OCI-LY3 (cell line): ENCODE measurements around the gene SLC7A6OS.
"Not testable (repeated sequence)": the region's sequence is repeated elsewhere in the genome, so short reads cannot be mapped to it uniquely, and the experiment has no call there.

ENCODE experiments used
- H2AFZ ChIP-seq: fragments of 200-600, 300-600 bp; shearing (Covaris generic); 2 replicates; pipeline ENCODE4 v1.6.0; 2014; ENCODE audit warnings: antibody characterized with exemption, low read depth, low read length
- H3K27ac ChIP-seq: fragments of 200-600, 300-600 bp; sonication (generic); 2 replicates; pipeline ENCODE4 v1.5.1; 2014; ENCODE audit warnings: mild to moderate bottlenecking, low read length, moderate library complexity, mixed read lengths
- H3K27me3 ChIP-seq: fragments of 200-600, 300-600 bp; sonication (generic); 2 replicates; pipeline ENCODE4 v1.6.1; 2014; ENCODE audit warnings: low read depth, low read length, mixed read lengths
- H3K36me3 ChIP-seq: fragments of 200-600, 300-600 bp; sonication (generic); replicated peaks from 2 replicates; pipeline ENCODE3; 2014; ENCODE audit warnings: low read depth, low read length, mixed read lengths
- H3K4me1 ChIP-seq: fragments of 300-600, 200-600 bp; sonication (generic); 2 replicates; pipeline ENCODE4 v1.6.1; 2014; ENCODE audit warnings: low read length, mixed read lengths
- H3K4me2 ChIP-seq: fragments of 200-600, 300-600 bp; sonication (generic); 2 replicates; pipeline ENCODE4 v1.6.1; 2014; ENCODE audit warnings: low read length, mixed read lengths
- H3K4me3 ChIP-seq: fragments of 300-600, 200-600 bp; sonication (generic); 2 replicates; pipeline ENCODE4 v1.5.1; 2014; ENCODE audit warnings: antibody characterized with exemption, mild to moderate bottlenecking, low read length, moderate library complexity
- H3K79me2 ChIP-seq: fragments of 300-600, 200-600 bp; shearing (Covaris generic); 2 replicates; pipeline ENCODE4 v1.6.1; 2014; ENCODE audit warnings: mild to moderate bottlenecking, low read length, mixed read lengths
- H3K9ac ChIP-seq: fragments of 300-600, 200-600 bp; shearing (Covaris generic); 2 replicates; pipeline ENCODE4 v1.6.0; 2014; ENCODE audit warnings: mild to moderate bottlenecking, low read length, moderate library complexity
- H3K9me3 ChIP-seq: fragments of 200-600, 300-600 bp; shearing (Covaris generic); 2 replicates; pipeline ENCODE4 v1.6.1; 2014; ENCODE audit warnings: low read length, mixed read lengths; ENCODE audit not compliant: insufficient read depth
- H4K20me1 ChIP-seq: fragments of 200-600, 300-600 bp; sonication (generic); 2 replicates; pipeline ENCODE4 v1.6.1; 2016; ENCODE audit warnings: low read length, mixed read lengths; ENCODE audit not compliant: insufficient read depth
- CTCF ChIP-seq: fragments of 200-600, 300-600 bp; sonication (generic); IDR thresholded peaks from 2 replicates; pipeline ENCODE4 v1.5.1; 2014; ENCODE audit warnings: antibody characterized with exemption, low read length, low read depth
- EZH2phosphoT487 ChIP-seq: fragments of 200-600 bp; shearing (Covaris generic); IDR thresholded peaks from 2 replicates; pipeline ENCODE4 v1.6.1; 2018; ENCODE audit warnings: antibody characterized with exemption, mixed run types, low read depth

Gene SLC7A6OS

DNA sequence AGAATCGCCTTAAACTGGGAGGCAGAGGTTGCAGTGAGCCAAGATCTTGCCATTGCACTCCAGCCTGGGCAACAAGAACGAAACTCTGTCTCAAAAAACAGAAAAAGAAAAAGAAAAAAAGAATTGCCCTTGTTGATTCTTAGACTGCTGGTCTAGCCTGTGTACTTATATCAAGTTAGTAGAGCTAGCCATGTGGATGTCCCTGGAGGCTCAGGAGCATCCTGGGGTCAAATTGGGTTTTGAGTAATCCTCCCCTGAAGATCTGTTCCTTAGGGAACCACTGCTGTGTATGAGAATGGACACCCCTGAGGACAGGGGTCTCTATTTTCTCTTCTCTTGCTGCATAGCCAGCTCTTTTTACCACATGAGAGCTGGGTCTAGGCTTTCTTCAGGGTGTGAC, 21.5 kb downstream of the SLC7A6OS start:
- Histone ChIP-seq H3K27ac (peak overlapping the region; percentile 55), H3K9me3 (no peaks in the 10 kb centered on the region), H3K36me3 (peaks cover 42% of the 10 kb centered on the region), H3K9ac (peak overlapping the region; percentile 27; the same call in 1 of the 2 replicates), H3K4me3 (0 out of 2 replicates have a peak overlapping the region, but pooled peaks have one; percentile 7), H3K4me2 (peak overlapping the region; percentile 51), H3K27me3 (no peaks in the 10 kb centered on the region), H3K79me2 (peaks cover 19% of the 10 kb centered on the region), H2AFZ (no peak overlapping the region), H3K4me1 (peaks cover 39% of the 10 kb centered on the region), H4K20me1 (peaks cover 6% of the 10 kb centered on the region; the same call in 1 of the 2 replicates)
- TF ChIP-seq CTCF (no peak), EZH2phosphoT487 (no peak)

GRCh38 chr16:68288796-68289195, 21.9 kb downstream of the SLC7A6OS start:
- not testable (repeated sequence) for H3K27ac ChIP-seq, H3K9ac ChIP-seq, H3K9me3 ChIP-seq, H2AFZ ChIP-seq, H3K27me3 ChIP-seq, H3K4me3 ChIP-seq, H3K4me2 ChIP-seq, H4K20me1 ChIP-seq
- peaks cover 43% of the 10 kb centered on the region for H3K4me1 ChIP-seq
- peaks cover 22% of the 10 kb centered on the region for H3K79me2 ChIP-seq
- H3K36me3 ChIP-seq: peaks cover 40% of the 10 kb centered on the region

- no peak overlapping the region for H3K4me2 ChIP-seq
These were observed 22.5 kb downstream of the SLC7A6OS start for GRCh38 chr16:68288252-68288650.

GRCh38 chr16:68287276-68288251, 23.2 kb downstream of the SLC7A6OS start:
- Histone ChIP-seq H3K9me3 (no peaks in the 10 kb centered on the region), H3K9ac (no peak overlapping the region), H3K4me1 (peaks cover 55% of the 10 kb centered on the region), H3K27me3 (no peaks in the 10 kb centered on the region), H3K4me2 (no peak overlapping the region), H2AFZ (no peak overlapping the region), H3K79me2 (peaks cover 25% of the 10 kb centered on the region), H4K20me1 (peaks cover 18% of the 10 kb centered on the region), H3K4me3 (no peak overlapping the region), H3K27ac (no peak overlapping the region), H3K36me3 (peaks cover 40% of the 10 kb centered on the region)
- TF ChIP-seq EZH2phosphoT487: no peak
- no peak for TF ChIP-seq CTCF

More at GRCh38 chr16:68288252-68288650, 22.5 kb downstream of the SLC7A6OS start:
- Histone ChIP-seq H3K4me1 (peaks cover 48% of the 10 kb centered on the region), H3K36me3 (peaks cover 40% of the 10 kb centered on the region), H3K9ac (no peak overlapping the region), H3K79me2 (peaks cover 25% of the 10 kb centered on the region), H3K27ac (no peak overlapping the region), H3K27me3 (no peaks in the 10 kb centered on the region), H4K20me1 (peaks cover 13% of the 10 kb centered on the region), H3K4me3 (no peak overlapping the region), H3K9me3 (no peaks in the 10 kb centered on the region), H2AFZ (no peak overlapping the region)
- TF ChIP-seq EZH2phosphoT487: no peak
- no peak for TF ChIP-seq CTCF
